ENCODE measurements around the gene MAPK12. TPM values are rescaled to one million over a fixed set of nuclear protein-coding genes. Genes with fewer than 3 reads are reported as not detected.

Gene MAPK12
- total and polyA plus RNA-seq, 10 of the 15 experiments (the other 5 are each of a cell fraction or from before 2014, with no cell fraction given), result 1.1 to 38.9 (median 16.3) TPM

DNA sequence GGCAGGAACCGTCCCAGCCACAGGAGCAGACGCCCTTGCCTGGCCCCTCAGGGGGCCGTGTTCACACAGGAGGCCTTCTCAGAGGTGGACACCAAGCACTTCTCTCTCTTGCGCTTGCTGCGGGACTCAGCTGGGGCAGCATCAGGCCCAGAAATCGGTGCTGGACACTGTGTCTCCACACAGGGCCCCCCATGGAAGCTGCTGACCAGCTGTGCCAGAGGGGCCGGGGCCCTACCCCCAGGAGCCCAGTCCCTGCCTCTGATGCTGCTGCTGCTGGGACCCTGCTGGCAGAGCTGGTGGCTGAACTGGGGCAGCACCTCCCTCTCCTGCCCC lies 42.0 kb upstream of the MAPK12 start:
- in situ Hi-C loops (cut with MboI), result no loop called here
- H3K4me1 ChIP-seq (ENCODE audit: control insufficient read depth, insufficient read depth, low read length), result peaks cover 54% of the 10 kb centered on the region
- TF ChIP-seq YY1 (IDR thresholded peaks at IDR 0.05; ENCODE audit: low read depth, low read length) (no peak), NR2F1 (conservative IDR thresholded peaks at IDR 0.05) (no peak), SUPT20H (IDR thresholded peaks at IDR 0.05; ENCODE audit: borderline replicate concordance, control insufficient read depth, low read depth, low read length) (no peak), KAT2A (conservative IDR thresholded peaks at IDR 0.05; ENCODE audit: control insufficient read depth, low read depth, low read length) (no peak), CBFB (IDR thresholded peaks at IDR 0.05; ENCODE audit: low read depth) (no peak), RCOR1 (conservative IDR thresholded peaks at IDR 0.05; ENCODE audit: low read depth, low read length) (no peak), GATAD2B (conservative IDR thresholded peaks at IDR 0.05; ENCODE audit: low read depth) (no peak; the same call in 1 of the 2 replicates), ZBED1 (IDR thresholded peaks at IDR 0.05; ENCODE audit: borderline replicate concordance) (no peak)
- TF ChIP-seq, protein P1, sequence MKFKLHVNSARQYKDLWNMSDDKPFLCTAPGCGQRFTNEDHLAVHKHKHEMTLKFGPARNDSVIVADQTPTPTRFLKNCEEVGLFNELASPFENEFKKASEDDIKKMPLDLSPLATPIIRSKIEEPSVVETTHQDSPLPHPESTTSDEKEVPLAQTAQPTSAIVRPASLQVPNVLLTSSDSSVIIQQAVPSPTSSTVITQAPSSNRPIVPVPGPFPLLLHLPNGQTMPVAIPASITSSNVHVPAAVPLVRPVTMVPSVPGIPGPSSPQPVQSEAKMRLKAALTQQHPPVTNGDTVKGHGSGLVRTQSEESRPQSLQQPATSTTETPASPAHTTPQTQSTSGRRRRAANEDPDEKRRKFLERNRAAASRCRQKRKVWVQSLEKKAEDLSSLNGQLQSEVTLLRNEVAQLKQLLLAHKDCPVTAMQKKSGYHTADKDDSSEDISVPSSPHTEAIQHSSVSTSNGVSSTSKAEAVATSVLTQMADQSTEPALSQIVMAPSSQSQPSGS (IDR thresholded peaks at IDR 0.05; ENCODE audit: low read length), result no peak

More for the DNA sequence above, 42.0 kb upstream of the MAPK12 start:
- Histone ChIP-seq H3K4me3 (0 out of 2 replicates have a peak overlapping the region, but pooled peaks have one; percentile 22), H3K27me3 (replicated peaks in 1 of 2; ENCODE audit: control insufficient read depth in 2 of 2, insufficient read depth in 2 of 2, low read length in 1 of 2) (no peaks in the 10 kb centered on the region), H3K4me2 (ENCODE audit: control insufficient read depth, insufficient read depth) (peak overlapping the region; percentile 94), H3K79me2 (ENCODE audit: control insufficient read depth, insufficient read depth, low read length) (peaks cover 80% of the 10 kb centered on the region), H4K20me1 (ENCODE audit: control insufficient read depth, insufficient read depth) (peaks cover 4% of the 10 kb centered on the region; the same call in 1 of the 2 replicates), H2AFZ (ENCODE audit: control insufficient read depth, low read depth, low read length) (no peak overlapping the region), H3K9ac (ENCODE audit: control insufficient read depth, insufficient read depth, low read length) (peak overlapping the region; percentile 60; the same call in 1 of the 2 replicates), H3K36me3 (ENCODE audit: control insufficient read depth in 2 of 2, insufficient read depth in 2 of 2, low read length in 1 of 2) (peaks cover 2 to 3% of the 10 kb centered on the region in 2 experiments; a peak in 2 of 4 replicates), H3K27ac (ENCODE audit: control insufficient read depth, insufficient read depth) (peak overlapping the region; percentile 44), H3K9me3 (replicated peaks; ENCODE audit: control insufficient read depth, insufficient read depth, low read length) (no peaks in the 10 kb centered on the region)
- POLR2A ChIA-PET, result interaction anchor here (0.8 to 3.8 kb wide), 4 partner anchors 10 to 59 kb away, joined by 3 to 22 read pairs (median 6); no protein-coding TSS in a partner anchor
- CTCF ChIA-PET, result interaction anchor here (0.7 to 3.3 kb wide), 7 partner anchors 9 to 318 kb away, joined by 3 to 19 read pairs (median 10); partner anchors contain the start of gene DENND6B
- SMC1A ChIA-PET (ENCODE audit: uncharacterized antibody, unreplicated experiment), result interaction anchor here (4.2 kb wide), 1 partner anchor 10 kb away, joined by 21 read pairs; no protein-coding TSS in a partner anchor
- WGBS (ENCODE audit: insufficient coverage, insufficient replicate concordance, low lambda C conversion rate, missing lambda C conversion rate), result 87% methylated on average over 7 of the region's 7 CpGs
- FAIRE-seq (no peak), DNase-seq (ENCODE audit: low read depth, low spot score) (no peak), ATAC-seq (no peak)
- RAD21 ChIA-PET (ENCODE audit: unreplicated experiment), result interaction anchor here (1.5 to 3.8 kb wide), 4 partner anchors 8 to 38 kb away, joined by 3 to 13 read pairs (median 8); no protein-coding TSS in a partner anchor
- BruUV-seq (replicated peaks), result no TSS peak
- intact Hi-C loops (cut with micrococcal nuclease; ENCODE audit: unreplicated experiment), result no loop called here
